ENCODE data around the gene HMGN3.
"Not testable (repeated sequence)": the region's sequence is repeated elsewhere in the genome, so short reads cannot be mapped to it uniquely, and the experiment has no call there.

Gene HMGN3

GRCh38 chr6:79234150-79235022 is at the start of gene HMGN3:
Gene HMGN3 (minus strand): TSS chr6:79234682.
- DNase-seq (ENCODE audit: low read depth) = peak; percentile 89

GRCh38 chr6:79280756-79281155 is 46.3 kb upstream of the HMGN3 start:
- no peak for DNase-seq (ENCODE audit: low read depth)

- no peak for DNase-seq (ENCODE audit: low read depth)
Measured at GRCh38 chr6:79277109-79277508, 42.6 kb upstream of the HMGN3 start.

GRCh38 chr6:79269877-79270276 is 35.4 kb upstream of the HMGN3 start:
- peak; percentile 67 for DNase-seq (ENCODE audit: low read depth)

GRCh38 chr6:79267128-79267527 is 32.6 kb upstream of the HMGN3 start:
- no peak for DNase-seq (ENCODE audit: low read depth)

- no peak for DNase-seq (ENCODE audit: low read depth)
Measured at GRCh38 chr6:79266051-79266450, 31.6 kb upstream of the HMGN3 start.

- no peak for DNase-seq (ENCODE audit: low read depth)
Measured at GRCh38 chr6:79263359-79263758, 28.9 kb upstream of the HMGN3 start.

- no peak for DNase-seq (ENCODE audit: low read depth)
Measured at GRCh38 chr6:79261666-79262065, 27.2 kb upstream of the HMGN3 start.

GRCh38 chr6:79260772-79261171 is 26.3 kb upstream of the HMGN3 start:
- DNase-seq (ENCODE audit: low read depth) = no peak

- no peak for DNase-seq (ENCODE audit: low read depth)
Measured at GRCh38 chr6:79257381-79258205, 23.1 kb upstream of the HMGN3 start.

GRCh38 chr6:79256770-79257169 is 22.3 kb upstream of the HMGN3 start:
- not testable (repeated sequence) for DNase-seq (ENCODE audit: low read depth)

- DNase-seq (ENCODE audit: low read depth) = not testable (repeated sequence)
Measured at GRCh38 chr6:79255086-79255485, 20.6 kb upstream of the HMGN3 start.

- no peak for DNase-seq (ENCODE audit: low read depth)
Measured at GRCh38 chr6:79250559-79250958, 16.1 kb upstream of the HMGN3 start.

GRCh38 chr6:79250107-79250514 is 15.6 kb upstream of the HMGN3 start:
- no peak for DNase-seq (ENCODE audit: low read depth)

- no peak for DNase-seq (ENCODE audit: low read depth)
Measured at GRCh38 chr6:79249136-79249535, 14.7 kb upstream of the HMGN3 start.

GRCh38 chr6:79246891-79247290 is 12.4 kb upstream of the HMGN3 start:
- DNase-seq (ENCODE audit: low read depth) = no peak

- no peak for DNase-seq (ENCODE audit: low read depth)
Measured at GRCh38 chr6:79241228-79241627, 6.7 kb upstream of the HMGN3 start.

GRCh38 chr6:79240509-79240908 is 6.0 kb upstream of the HMGN3 start:
- DNase-seq (ENCODE audit: low read depth) = no peak

GRCh38 chr6:79239536-79240168 is 5.2 kb upstream of the HMGN3 start:
- no peak for DNase-seq (ENCODE audit: low read depth)

GRCh38 chr6:79238919-79239318 is 4.4 kb upstream of the HMGN3 start:
- no peak for DNase-seq (ENCODE audit: low read depth)

- no peak for DNase-seq (ENCODE audit: low read depth)
Measured at GRCh38 chr6:79236711-79237110, 2.2 kb upstream of the HMGN3 start.

- peak; percentile 79 for DNase-seq (ENCODE audit: low read depth)
Measured at GRCh38 chr6:79233611-79234149, 802 bp downstream of the HMGN3 start.

All from fibroblast of the conjunctiva (primary cell).